GM20431 (cell line): ENCODE results near the gene HSDL2.

ENCODE experiments used
- in situ Hi-C: fragments of 300-500 bp; cut with MseI, MboI; formaldehyde crosslinking; loops from one replicate; pipeline ENCODE4 v1.15.0; 2020; ENCODE audit warnings: low sequenced_read_pairs; ENCODE audit not compliant: unreplicated experiment

The HSDL2 gene

GRCh38 chr9:112380102-112380824, at the start of gene HSDL2:
Gene HSDL2 (plus strand): TSS chr9:112380108. CDS start chr9:112380164, 56 bp downstream.
- in situ Hi-C loops = no loop called here

- in situ Hi-C loops = no loop called here
These were observed 48.3 kb upstream of the HSDL2 start for GRCh38 chr9:112331674-112331952.

GRCh38 chr9:112332214-112332613, 47.7 kb upstream of the HSDL2 start:
- in situ Hi-C loops = no loop called here

GRCh38 chr9:112332674-112332976, 47.3 kb upstream of the HSDL2 start:
- in situ Hi-C loops = no loop called here

- in situ Hi-C loops = no loop called here
These were observed 46.8 kb upstream of the HSDL2 start, which contains the start of gene PTBP3 for GRCh38 chr9:112332977-112333638. Gene PTBP3 (minus strand): TSS chr9:112333619. CDS start chr9:112297865, 35,754 bp downstream.

GRCh38 chr9:112333639-112334431, 46.1 kb upstream of the HSDL2 start:
- in situ Hi-C loops = no loop called here

GRCh38 chr9:112334432-112334841, 45.5 kb upstream of the HSDL2 start:
- in situ Hi-C loops = no loop called here

- in situ Hi-C loops = no loop called here
These were observed 42.4 kb upstream of the HSDL2 start for GRCh38 chr9:112337547-112337946.

- in situ Hi-C loops = no loop called here
These were observed 41.3 kb upstream of the HSDL2 start for GRCh38 chr9:112338561-112338960.

GRCh38 chr9:112339886-112340285, 40.0 kb upstream of the HSDL2 start:
- in situ Hi-C loops = no loop called here

- in situ Hi-C loops = no loop called here
These were observed 38.2 kb upstream of the HSDL2 start for GRCh38 chr9:112341730-112342129.

GRCh38 chr9:112348257-112349007, 31.5 kb upstream of the HSDL2 start:
- in situ Hi-C loops = no loop called here

- in situ Hi-C loops = no loop called here
These were observed 30.9 kb upstream of the HSDL2 start for GRCh38 chr9:112349008-112349333.

GRCh38 chr9:112351184-112351583, 28.7 kb upstream of the HSDL2 start:
- in situ Hi-C loops = loop anchor here (25.0 kb wide), 1 partner anchor 589 kb away; no protein-coding TSS in a partner anchor

- in situ Hi-C loops = loop anchor here (25.0 kb wide), 1 partner anchor 590 kb away; no protein-coding TSS in a partner anchor
These were observed 27.7 kb upstream of the HSDL2 start for GRCh38 chr9:112352209-112352608.

- in situ Hi-C loops = loop anchor here (25.0 kb wide), 1 partner anchor 592 kb away; no protein-coding TSS in a partner anchor
These were observed 25.7 kb upstream of the HSDL2 start for GRCh38 chr9:112354081-112354743.

GRCh38 chr9:112355427-112355897, 24.4 kb upstream of the HSDL2 start:
- in situ Hi-C loops = loop anchor here (5.0 to 25.0 kb wide), 2 partner anchors 263 to 593 kb away; no protein-coding TSS in a partner anchor

- in situ Hi-C loops = loop anchor here (25.0 kb wide), 1 partner anchor 598 kb away; no protein-coding TSS in a partner anchor
These were observed 19.7 kb upstream of the HSDL2 start for GRCh38 chr9:112360047-112360804.

GRCh38 chr9:112361601-112362000, 18.3 kb upstream of the HSDL2 start:
- in situ Hi-C loops = loop anchor here (25.0 kb wide), 1 partner anchor 599 kb away; no protein-coding TSS in a partner anchor
